HL-60 (cell line): Measurements from ENCODE around the gene WRNIP1.

Source experiments
- DNase-seq, 2 experiments: peaks; one replicate each; pipeline ENCODE4 v3.0.0-alpha.2; 2010 to 2020; ENCODE audit warnings: low read depth in 1 of 2, low spot score in 1 of 2
- H3K27ac ChIP-seq: fragments of 250-450 bp; sonication (Bioruptor Pico); replicated peaks from 2 replicates; pipeline ENCODE4 v1.5.1; 2020; ENCODE audit warnings: mild to moderate bottlenecking, moderate library complexity
- H3K27me3 ChIP-seq: fragments of 250-450 bp; sonication (Bioruptor Pico); 2 replicates; pipeline ENCODE4 v1.5.1; 2021; ENCODE audit warnings: mild to moderate bottlenecking, moderate library complexity; ENCODE audit not compliant: insufficient read depth, poor library complexity, severe bottlenecking
- H3K4me3 ChIP-seq: replicated peaks from 2 replicates; pipeline ENCODE4 v1.5.1; 2011; ENCODE audit warnings: mild to moderate bottlenecking, control low read depth, low read length; ENCODE audit not compliant: insufficient read depth
- GABPA ChIP-seq: IDR thresholded peaks from 2 replicates; pipeline ENCODE4 v1.6.1; 2012; ENCODE audit warnings: low read depth
- POLR2AphosphoS5 ChIP-seq: IDR thresholded peaks from 2 replicates; pipeline ENCODE4 v1.6.1; 2012; ENCODE audit warnings: low read depth
- SPI1 ChIP-seq: IDR thresholded peaks from 2 replicates; pipeline ENCODE4 v1.6.1; 2012; ENCODE audit warnings: low read depth, mild to moderate bottlenecking, borderline replicate concordance
- TF ChIP-seq, protein P1 (sequence below): IDR thresholded peaks from 2 replicates; pipeline ENCODE4 v1.6.1; 2012; ENCODE audit warnings: low read depth; ENCODE audit not compliant: insufficient replicate concordance
- TF ChIP-seq, protein P2 (sequence below): IDR thresholded peaks from one replicate; pipeline ENCODE4 v1.5.1; 2011; ENCODE audit warnings: low read length, control low read depth, inconsistent platforms; ENCODE audit not compliant: insufficient read depth

WRNIP1 gene

GRCh38 chr6:2784930-2785329 lies 19.7 kb downstream of the WRNIP1 start:
- Histone ChIP-seq H3K27me3 (no peaks in the 10 kb centered on the region), H3K27ac (no peak overlapping the region), H3K4me3 (no peak overlapping the region)
- TF ChIP-seq GABPA (no peak), POLR2AphosphoS5 (no peak), SPI1 (no peak)
- TF ChIP-seq, protein P1, sequence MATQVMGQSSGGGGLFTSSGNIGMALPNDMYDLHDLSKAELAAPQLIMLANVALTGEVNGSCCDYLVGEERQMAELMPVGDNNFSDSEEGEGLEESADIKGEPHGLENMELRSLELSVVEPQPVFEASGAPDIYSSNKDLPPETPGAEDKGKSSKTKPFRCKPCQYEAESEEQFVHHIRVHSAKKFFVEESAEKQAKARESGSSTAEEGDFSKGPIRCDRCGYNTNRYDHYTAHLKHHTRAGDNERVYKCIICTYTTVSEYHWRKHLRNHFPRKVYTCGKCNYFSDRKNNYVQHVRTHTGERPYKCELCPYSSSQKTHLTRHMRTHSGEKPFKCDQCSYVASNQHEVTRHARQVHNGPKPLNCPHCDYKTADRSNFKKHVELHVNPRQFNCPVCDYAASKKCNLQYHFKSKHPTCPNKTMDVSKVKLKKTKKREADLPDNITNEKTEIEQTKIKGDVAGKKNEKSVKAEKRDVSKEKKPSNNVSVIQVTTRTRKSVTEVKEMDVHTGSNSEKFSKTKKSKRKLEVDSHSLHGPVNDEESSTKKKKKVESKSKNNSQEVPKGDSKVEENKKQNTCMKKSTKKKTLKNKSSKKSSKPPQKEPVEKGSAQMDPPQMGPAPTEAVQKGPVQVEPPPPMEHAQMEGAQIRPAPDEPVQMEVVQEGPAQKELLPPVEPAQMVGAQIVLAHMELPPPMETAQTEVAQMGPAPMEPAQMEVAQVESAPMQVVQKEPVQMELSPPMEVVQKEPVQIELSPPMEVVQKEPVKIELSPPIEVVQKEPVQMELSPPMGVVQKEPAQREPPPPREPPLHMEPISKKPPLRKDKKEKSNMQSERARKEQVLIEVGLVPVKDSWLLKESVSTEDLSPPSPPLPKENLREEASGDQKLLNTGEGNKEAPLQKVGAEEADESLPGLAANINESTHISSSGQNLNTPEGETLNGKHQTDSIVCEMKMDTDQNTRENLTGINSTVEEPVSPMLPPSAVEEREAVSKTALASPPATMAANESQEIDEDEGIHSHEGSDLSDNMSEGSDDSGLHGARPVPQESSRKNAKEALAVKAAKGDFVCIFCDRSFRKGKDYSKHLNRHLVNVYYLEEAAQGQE, result no peak
- TF ChIP-seq, protein P2, sequence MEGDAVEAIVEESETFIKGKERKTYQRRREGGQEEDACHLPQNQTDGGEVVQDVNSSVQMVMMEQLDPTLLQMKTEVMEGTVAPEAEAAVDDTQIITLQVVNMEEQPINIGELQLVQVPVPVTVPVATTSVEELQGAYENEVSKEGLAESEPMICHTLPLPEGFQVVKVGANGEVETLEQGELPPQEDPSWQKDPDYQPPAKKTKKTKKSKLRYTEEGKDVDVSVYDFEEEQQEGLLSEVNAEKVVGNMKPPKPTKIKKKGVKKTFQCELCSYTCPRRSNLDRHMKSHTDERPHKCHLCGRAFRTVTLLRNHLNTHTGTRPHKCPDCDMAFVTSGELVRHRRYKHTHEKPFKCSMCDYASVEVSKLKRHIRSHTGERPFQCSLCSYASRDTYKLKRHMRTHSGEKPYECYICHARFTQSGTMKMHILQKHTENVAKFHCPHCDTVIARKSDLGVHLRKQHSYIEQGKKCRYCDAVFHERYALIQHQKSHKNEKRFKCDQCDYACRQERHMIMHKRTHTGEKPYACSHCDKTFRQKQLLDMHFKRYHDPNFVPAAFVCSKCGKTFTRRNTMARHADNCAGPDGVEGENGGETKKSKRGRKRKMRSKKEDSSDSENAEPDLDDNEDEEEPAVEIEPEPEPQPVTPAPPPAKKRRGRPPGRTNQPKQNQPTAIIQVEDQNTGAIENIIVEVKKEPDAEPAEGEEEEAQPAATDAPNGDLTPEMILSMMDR, result no peak
- no peak for DNase-seq

GRCh38 chr6:2786269-2786668 lies 21.1 kb downstream of the WRNIP1 start:
- Histone ChIP-seq H3K4me3 (no peak overlapping the region), H3K27me3 (no peaks in the 10 kb centered on the region), H3K27ac (no peak overlapping the region)
- DNase-seq, result no peak
- TF ChIP-seq POLR2AphosphoS5 (peak; percentile 32; the same call in 1 of the 2 replicates), SPI1 (no peak)

DNA sequence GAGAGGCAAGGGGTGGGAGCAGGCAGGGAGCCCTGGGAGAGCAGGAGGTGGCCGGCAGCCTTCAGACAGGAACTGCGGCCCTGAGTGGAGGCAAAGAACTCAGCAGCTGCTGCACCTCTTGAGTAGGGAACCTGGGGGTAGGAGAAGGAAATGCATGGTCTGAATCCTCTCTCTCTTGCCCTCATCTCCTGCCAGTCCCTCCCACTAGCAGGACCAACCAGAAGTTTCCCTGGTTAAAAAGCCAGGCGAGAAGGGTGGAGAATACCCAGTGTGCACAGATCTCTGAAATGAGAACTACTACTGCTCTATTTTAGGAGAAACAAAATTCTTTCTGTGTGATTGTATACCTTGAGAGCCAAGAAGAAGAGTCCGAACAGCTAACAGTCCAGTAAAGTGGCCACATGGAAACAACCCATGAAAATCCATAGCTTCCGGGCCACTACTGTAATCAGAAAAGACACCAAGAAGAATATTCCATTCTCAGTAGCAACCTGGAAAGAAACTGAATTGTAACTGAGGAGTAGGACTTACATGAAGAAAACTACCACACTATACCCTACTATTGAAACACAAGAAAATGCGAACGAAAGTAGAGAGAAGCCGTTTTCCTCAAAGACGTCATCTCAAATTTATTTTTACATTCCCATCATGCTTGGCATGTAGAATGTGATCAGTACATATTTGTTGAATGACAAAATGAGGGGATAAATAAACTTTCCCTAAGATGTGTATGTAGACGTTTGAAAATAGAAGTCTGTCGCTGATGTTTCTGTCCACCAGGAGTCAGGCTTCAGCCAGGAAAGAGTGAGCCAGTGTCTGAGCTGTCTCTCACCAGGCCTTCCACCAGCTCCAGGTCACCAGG lies 25.6 kb downstream of the WRNIP1 start:
- Histone ChIP-seq H3K27ac (peak overlapping the region; percentile 98; the same call in 1 of the 2 replicates), H3K4me3 (no peak overlapping the region), H3K27me3 (no peaks in the 10 kb centered on the region)
- DNase-seq, result peak; percentile 61 to 88
- TF ChIP-seq SPI1 (peak; percentile 17; the same call in 1 of the 2 replicates), POLR2AphosphoS5 (no peak), GABPA (no peak)
- TF ChIP-seq, protein P2, result peak; percentile 71
- TF ChIP-seq, protein P1, result no peak

GRCh38 chr6:2791450-2791974 lies 26.3 kb downstream of the WRNIP1 start:
- Histone ChIP-seq H3K27ac (peak overlapping the region; percentile 98), H3K4me3 (no peak overlapping the region), H3K27me3 (no peaks in the 10 kb centered on the region)
- no peak for DNase-seq
- TF ChIP-seq SPI1 (no peak), POLR2AphosphoS5 (no peak), GABPA (no peak)
- TF ChIP-seq, protein P2, result no peak
- TF ChIP-seq, protein P1, result no peak
